ENCODE results near the gene STOX2.

- TF ChIP-seq CTCF (IDR thresholded peaks at IDR 0.05): no peak
- TF ChIP-seq POLR2A (IDR thresholded peaks at IDR 0.05): no peak
- no peak for TF ChIP-seq EP300 (IDR thresholded peaks at IDR 0.05)
Measured at GRCh38 chr4:183860119-183860518, 45.0 kb upstream of the STOX2 start.
